HL-60 (cell line): ENCODE results near the gene NR2E1.

Experiments
- DNase-seq, 2 experiments: peaks; one replicate each; pipeline ENCODE4 v3.0.0-alpha.2; 2010 to 2020; ENCODE audit warnings: low read depth in 1 of 2, low spot score in 1 of 2
- H3K27ac ChIP-seq: fragments of 250-450 bp; sonication (Bioruptor Pico); replicated peaks from 2 replicates; pipeline ENCODE4 v1.5.1; 2020; ENCODE audit warnings: mild to moderate bottlenecking, moderate library complexity
- H3K27me3 ChIP-seq: fragments of 250-450 bp; sonication (Bioruptor Pico); 2 replicates; pipeline ENCODE4 v1.5.1; 2021; ENCODE audit warnings: mild to moderate bottlenecking, moderate library complexity; ENCODE audit not compliant: insufficient read depth, poor library complexity, severe bottlenecking
- H3K4me3 ChIP-seq: replicated peaks from 2 replicates; pipeline ENCODE4 v1.5.1; 2011; ENCODE audit warnings: mild to moderate bottlenecking, control low read depth, low read length; ENCODE audit not compliant: insufficient read depth
- GABPA ChIP-seq: IDR thresholded peaks from 2 replicates; pipeline ENCODE4 v1.6.1; 2012; ENCODE audit warnings: low read depth
- POLR2AphosphoS5 ChIP-seq: IDR thresholded peaks from 2 replicates; pipeline ENCODE4 v1.6.1; 2012; ENCODE audit warnings: low read depth
- SPI1 ChIP-seq: IDR thresholded peaks from 2 replicates; pipeline ENCODE4 v1.6.1; 2012; ENCODE audit warnings: low read depth, mild to moderate bottlenecking, borderline replicate concordance
- TF ChIP-seq, protein P1 (sequence below): IDR thresholded peaks from one replicate; pipeline ENCODE4 v1.5.1; 2011; ENCODE audit warnings: low read length, control low read depth, inconsistent platforms; ENCODE audit not compliant: insufficient read depth
- TF ChIP-seq, protein P2 (sequence below): IDR thresholded peaks from 2 replicates; pipeline ENCODE4 v1.6.1; 2012; ENCODE audit warnings: low read depth; ENCODE audit not compliant: insufficient replicate concordance

Gene NR2E1

GRCh38 chr6:108157981-108158525 is 7.8 kb upstream of the NR2E1 start:
- Histone ChIP-seq H3K27ac (no peak overlapping the region), H3K4me3 (no peak overlapping the region)
- TF ChIP-seq GABPA (no peak), SPI1 (no peak), POLR2AphosphoS5 (no peak)
- TF ChIP-seq, protein P1, sequence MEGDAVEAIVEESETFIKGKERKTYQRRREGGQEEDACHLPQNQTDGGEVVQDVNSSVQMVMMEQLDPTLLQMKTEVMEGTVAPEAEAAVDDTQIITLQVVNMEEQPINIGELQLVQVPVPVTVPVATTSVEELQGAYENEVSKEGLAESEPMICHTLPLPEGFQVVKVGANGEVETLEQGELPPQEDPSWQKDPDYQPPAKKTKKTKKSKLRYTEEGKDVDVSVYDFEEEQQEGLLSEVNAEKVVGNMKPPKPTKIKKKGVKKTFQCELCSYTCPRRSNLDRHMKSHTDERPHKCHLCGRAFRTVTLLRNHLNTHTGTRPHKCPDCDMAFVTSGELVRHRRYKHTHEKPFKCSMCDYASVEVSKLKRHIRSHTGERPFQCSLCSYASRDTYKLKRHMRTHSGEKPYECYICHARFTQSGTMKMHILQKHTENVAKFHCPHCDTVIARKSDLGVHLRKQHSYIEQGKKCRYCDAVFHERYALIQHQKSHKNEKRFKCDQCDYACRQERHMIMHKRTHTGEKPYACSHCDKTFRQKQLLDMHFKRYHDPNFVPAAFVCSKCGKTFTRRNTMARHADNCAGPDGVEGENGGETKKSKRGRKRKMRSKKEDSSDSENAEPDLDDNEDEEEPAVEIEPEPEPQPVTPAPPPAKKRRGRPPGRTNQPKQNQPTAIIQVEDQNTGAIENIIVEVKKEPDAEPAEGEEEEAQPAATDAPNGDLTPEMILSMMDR = no peak
- TF ChIP-seq, protein P2, sequence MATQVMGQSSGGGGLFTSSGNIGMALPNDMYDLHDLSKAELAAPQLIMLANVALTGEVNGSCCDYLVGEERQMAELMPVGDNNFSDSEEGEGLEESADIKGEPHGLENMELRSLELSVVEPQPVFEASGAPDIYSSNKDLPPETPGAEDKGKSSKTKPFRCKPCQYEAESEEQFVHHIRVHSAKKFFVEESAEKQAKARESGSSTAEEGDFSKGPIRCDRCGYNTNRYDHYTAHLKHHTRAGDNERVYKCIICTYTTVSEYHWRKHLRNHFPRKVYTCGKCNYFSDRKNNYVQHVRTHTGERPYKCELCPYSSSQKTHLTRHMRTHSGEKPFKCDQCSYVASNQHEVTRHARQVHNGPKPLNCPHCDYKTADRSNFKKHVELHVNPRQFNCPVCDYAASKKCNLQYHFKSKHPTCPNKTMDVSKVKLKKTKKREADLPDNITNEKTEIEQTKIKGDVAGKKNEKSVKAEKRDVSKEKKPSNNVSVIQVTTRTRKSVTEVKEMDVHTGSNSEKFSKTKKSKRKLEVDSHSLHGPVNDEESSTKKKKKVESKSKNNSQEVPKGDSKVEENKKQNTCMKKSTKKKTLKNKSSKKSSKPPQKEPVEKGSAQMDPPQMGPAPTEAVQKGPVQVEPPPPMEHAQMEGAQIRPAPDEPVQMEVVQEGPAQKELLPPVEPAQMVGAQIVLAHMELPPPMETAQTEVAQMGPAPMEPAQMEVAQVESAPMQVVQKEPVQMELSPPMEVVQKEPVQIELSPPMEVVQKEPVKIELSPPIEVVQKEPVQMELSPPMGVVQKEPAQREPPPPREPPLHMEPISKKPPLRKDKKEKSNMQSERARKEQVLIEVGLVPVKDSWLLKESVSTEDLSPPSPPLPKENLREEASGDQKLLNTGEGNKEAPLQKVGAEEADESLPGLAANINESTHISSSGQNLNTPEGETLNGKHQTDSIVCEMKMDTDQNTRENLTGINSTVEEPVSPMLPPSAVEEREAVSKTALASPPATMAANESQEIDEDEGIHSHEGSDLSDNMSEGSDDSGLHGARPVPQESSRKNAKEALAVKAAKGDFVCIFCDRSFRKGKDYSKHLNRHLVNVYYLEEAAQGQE = no peak

GRCh38 chr6:108159981-108160380 is 5.8 kb upstream of the NR2E1 start:
- Histone ChIP-seq H3K4me3 (no peak overlapping the region), H3K27ac (no peak overlapping the region), H3K27me3 (peaks cover 98% of the 10 kb centered on the region)
- no peak for DNase-seq
- no peak for TF ChIP-seq POLR2AphosphoS5
- TF ChIP-seq, protein P1 = no peak
- TF ChIP-seq, protein P2 = no peak
- no peak for TF ChIP-seq SPI1
- no peak for TF ChIP-seq GABPA

More at GRCh38 chr6:108157981-108158525, 7.8 kb upstream of the NR2E1 start:
- no peak for DNase-seq
- peaks cover 90% of the 10 kb centered on the region for H3K27me3 ChIP-seq

DNA sequence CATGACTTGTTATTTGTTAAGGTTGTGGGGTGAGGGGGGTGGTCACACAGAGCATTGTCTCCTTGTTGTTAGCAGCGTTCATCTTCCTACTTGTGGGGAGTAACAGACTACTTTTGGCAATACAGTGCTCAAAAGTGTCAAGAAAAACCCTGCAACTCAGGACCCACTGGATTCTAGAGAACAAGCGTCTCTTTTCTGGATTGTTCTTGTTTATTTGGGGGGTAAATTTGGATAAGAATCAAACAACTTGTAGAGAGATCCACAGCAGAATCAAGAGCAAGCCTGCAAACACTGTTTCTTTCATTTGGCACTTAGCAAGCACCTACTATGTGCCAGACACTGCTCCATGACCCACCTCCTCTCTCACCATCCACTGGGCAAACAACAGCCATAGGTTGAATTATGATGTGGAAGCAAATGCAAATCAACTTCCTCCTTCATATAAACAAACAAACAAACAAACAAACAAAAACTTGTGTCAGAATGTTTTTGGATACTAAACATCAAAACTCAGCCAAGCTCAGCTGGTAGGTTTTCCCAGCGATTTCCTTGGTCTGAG is 4.0 kb upstream of the NR2E1 start:
- no peak overlapping the region for H3K4me3 ChIP-seq
- TF ChIP-seq GABPA = no peak
- TF ChIP-seq, protein P1 = no peak
- no peak for TF ChIP-seq POLR2AphosphoS5
- TF ChIP-seq SPI1 = no peak
- TF ChIP-seq, protein P2 = no peak
- no peak for DNase-seq
- H3K27me3 ChIP-seq = peaks cover 97% of the 10 kb centered on the region
- H3K27ac ChIP-seq = no peak overlapping the region
